Aorta (tissue), 5 donors: ENCODE results near the gene ZNF836. TPM values are rescaled to one million over a fixed set of nuclear protein-coding genes. Genes with fewer than 3 reads are reported as not detected.
"Not testable (repeated sequence)": the region's sequence is repeated elsewhere in the genome, so short reads cannot be mapped to it uniquely, and the experiment has no call there.

Experiments
- ATAC-seq: fragments of 200-7000 bp; cut with Tn5 transposase; one replicate; pipeline ENCODE4 v1.9.1; 2022; ENCODE audit warnings: moderate library complexity; ENCODE audit not compliant: low FRiP score
- DNase-seq, 2 donors: peaks; one replicate each; pipeline ENCODE4 v3.0.0-alpha.2; 2020
- H3K27ac ChIP-seq, 2 donors: one replicate each; pipeline ENCODE4 v1.5.1; 2013; ENCODE audit warnings: low read length in 2 of 2, mild to moderate bottlenecking in 2 of 2, moderate library complexity in 2 of 2, control low read depth in 1 of 2, inconsistent platforms in 1 of 2, low read depth in 1 of 2
- H3K27me3 ChIP-seq, 2 donors: one replicate each; pipeline ENCODE4 v1.6.1; 2013; ENCODE audit warnings: control low read depth in 1 of 2, low read length in 1 of 2, mild to moderate bottlenecking in 1 of 2, moderate library complexity in 1 of 2; ENCODE audit not compliant: insufficient read depth in 2 of 2, control insufficient read depth in 1 of 2
- H3K36me3 ChIP-seq, 2 donors: one replicate each; pipeline ENCODE4 v1.6.1; 2013; ENCODE audit warnings: control low read depth in 1 of 2, low read length in 1 of 2, mild to moderate bottlenecking in 1 of 2; ENCODE audit not compliant: insufficient read depth in 2 of 2, control insufficient read depth in 1 of 2
- H3K4me1 ChIP-seq, 2 donors: one replicate each; pipeline ENCODE4 v1.6.1; 2013; ENCODE audit warnings: low read length in 2 of 2, control low read depth in 1 of 2, mild to moderate bottlenecking in 1 of 2, moderate library complexity in 1 of 2; ENCODE audit not compliant: insufficient read depth in 2 of 2, control insufficient read depth in 1 of 2
- H3K4me3 ChIP-seq, 2 donors: one replicate each; pipeline ENCODE4 v1.5.1; 2013; ENCODE audit warnings: low read length in 2 of 2, control low read depth in 1 of 2, mild to moderate bottlenecking in 1 of 2
- H3K9me3 ChIP-seq: one replicate; pipeline ENCODE4 v1.6.1; 2013; ENCODE audit warnings: mild to moderate bottlenecking, low read length; ENCODE audit not compliant: control insufficient read depth
- WGBS, 2 donors: extraction: QIAGEN DNeasy Blood & Tissue Kit; methylation state at CpG; one replicate each; pipeline ENCODE4 v1.1.7; 2013; 5-methylcytosine and 5-hydroxymethylcytosine counted together
- intact Hi-C, 2 donors: fragments of 100-400 bp; cut with DNase I; formaldehyde crosslinking; loops; one replicate each; pipeline versions ENCODE4 v1.14.2 to v1.15.0; 2022
- polyA plus RNA-seq, 2 donors: library from polyadenylated mRNA; stranded (reverse); fragments of 200-250 nt; gene quantifications; one replicate each; pipeline ENCODE4 v1.2.3, GENCODE V29; 2013
- total RNA-seq, 2 donors: library from RNA; stranded (reverse); fragmentation: NEBNext Ultra II Directional; extraction: Animal tissue kit (Norgen Biotek cat#: 25700); gene quantifications; one replicate each; pipeline ENCODE4 v1.2.1, GENCODE V29; 2021
- donor health status: healthy with polysubstance abuse.
- donor health status: Bipolar disorder and iron deficiency.
- donor health status: DM: no; HTN: no; CAD: no.
- donor health status: DM: no; HTN: no; CAD: no.
- donor health status: DM: yes; HTN: yes; CAD: no.

ZNF836 gene
- total and polyA plus RNA-seq, 4 donors: 1.5 to 20.3 (median 10.0) TPM

DNA sequence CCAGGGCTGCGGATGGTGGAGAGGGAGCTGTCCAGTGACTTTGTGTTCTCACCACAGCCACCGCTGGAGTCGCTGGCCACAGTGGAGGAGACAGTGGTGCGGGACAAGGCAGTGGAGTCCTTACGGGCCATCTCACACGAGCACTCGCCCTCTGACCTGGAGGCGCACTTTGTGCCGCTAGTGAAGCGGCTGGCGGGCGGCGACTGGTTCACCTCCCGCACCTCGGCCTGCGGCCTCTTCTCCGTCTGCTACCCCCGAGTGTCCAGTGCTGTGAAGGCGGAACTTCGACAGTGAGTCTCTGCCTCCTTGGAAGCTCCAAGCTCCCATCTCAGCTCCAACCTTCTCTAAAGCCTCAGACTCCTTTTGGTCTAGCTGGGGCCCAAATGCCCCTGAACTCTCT lies 39.8 kb upstream of the ZNF836 start:
- no peak for ATAC-seq
- intact Hi-C loops: no loop called here
- H3K27me3 ChIP-seq: no peaks in the 10 kb centered on the region
- H3K9me3 ChIP-seq: no peaks in the 10 kb centered on the region
- WGBS, 2 donors: 93 to 94% methylated on average over 20 of the region's 20 CpGs
- no peak overlapping the region for H3K4me3 ChIP-seq
- no peak overlapping the region for H3K27ac ChIP-seq
- peaks cover 12 to 17% of the 10 kb centered on the region in 2 donors for H3K36me3 ChIP-seq
- DNase-seq: peak in 1 of 2 donors; percentile 38
- H3K4me1 ChIP-seq: no peaks in the 10 kb centered on the region

DNA sequence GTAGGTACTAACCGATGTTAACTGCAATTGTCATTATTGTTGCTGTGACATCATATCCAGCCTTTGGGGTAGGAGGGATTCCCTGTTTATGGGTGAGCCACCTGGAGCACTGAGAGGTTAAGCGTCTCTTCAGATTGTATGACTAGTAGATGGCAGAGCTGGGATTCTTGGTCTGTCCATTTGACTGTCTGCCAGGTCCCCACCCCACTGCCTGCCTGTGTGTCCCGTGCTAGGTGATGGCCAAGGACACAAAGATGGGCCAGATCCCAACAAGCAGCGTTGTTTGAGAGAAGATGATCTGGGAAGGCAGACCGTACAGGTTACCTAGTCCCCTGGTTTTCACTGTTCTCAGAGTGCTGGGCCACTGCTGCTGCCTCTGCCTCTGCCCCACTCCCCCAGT lies 35.1 kb upstream of the ZNF836 start:
- Histone ChIP-seq H3K36me3 (peaks cover 3 to 11% of the 10 kb centered on the region in 2 donors), H3K9me3 (no peaks in the 10 kb centered on the region), H3K27ac (no peak overlapping the region), H3K27me3 (no peaks in the 10 kb centered on the region), H3K4me1 (no peaks in the 10 kb centered on the region), H3K4me3 (no peak overlapping the region)
- 80% methylated on average over 5 of the region's 5 CpGs for WGBS, 2 donors
- DNase-seq: peak in 1 of 2 donors; percentile 39
- no peak for ATAC-seq
- intact Hi-C loops: no loop called here

DNA sequence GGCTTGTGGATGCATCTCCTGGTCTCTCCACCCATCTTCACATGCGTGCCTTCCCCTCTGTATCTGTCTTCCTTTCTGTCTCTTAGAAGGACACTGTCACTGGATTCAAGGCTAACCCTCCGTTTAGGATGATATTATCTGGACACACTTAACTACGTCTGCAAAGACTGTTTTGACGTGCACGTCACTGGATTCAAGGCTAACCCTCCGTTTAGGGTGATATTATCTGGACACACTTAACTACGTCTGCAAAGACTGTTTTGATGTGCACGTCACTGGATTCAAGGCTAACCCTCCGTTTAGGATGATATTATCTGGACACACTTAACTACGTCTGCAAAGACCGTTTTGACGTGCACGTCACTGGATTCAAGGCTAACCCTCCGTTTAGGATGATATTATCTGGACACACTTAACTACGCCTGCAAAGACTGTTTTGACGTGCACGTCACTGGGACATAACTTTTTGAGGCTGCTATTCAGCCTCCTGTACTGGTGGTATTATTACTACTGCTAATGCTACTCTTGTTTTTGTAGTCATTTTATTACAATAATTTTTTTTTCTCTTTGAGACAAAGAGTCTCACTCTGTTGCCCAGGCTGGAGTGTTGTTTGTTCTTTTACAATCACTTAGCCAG lies 29.5 kb upstream of the ZNF836 start:
- DNase-seq: peak in 1 of 2 donors; percentile 5
- not testable (repeated sequence) for H3K4me3 ChIP-seq, H3K27me3 ChIP-seq, H3K36me3 ChIP-seq, H3K4me1 ChIP-seq, ATAC-seq, H3K9me3 ChIP-seq
- H3K27ac ChIP-seq: peak overlapping the region; percentile 3 to 92
- intact Hi-C loops: loop anchor here in 1 of 2 donors (2.0 kb wide), 1 partner anchor 30 kb away; the partner anchor contains the start of gene ZNF836
- 67 to 68% methylated on average over 17 of the region's 17 CpGs for WGBS, 2 donors

DNA sequence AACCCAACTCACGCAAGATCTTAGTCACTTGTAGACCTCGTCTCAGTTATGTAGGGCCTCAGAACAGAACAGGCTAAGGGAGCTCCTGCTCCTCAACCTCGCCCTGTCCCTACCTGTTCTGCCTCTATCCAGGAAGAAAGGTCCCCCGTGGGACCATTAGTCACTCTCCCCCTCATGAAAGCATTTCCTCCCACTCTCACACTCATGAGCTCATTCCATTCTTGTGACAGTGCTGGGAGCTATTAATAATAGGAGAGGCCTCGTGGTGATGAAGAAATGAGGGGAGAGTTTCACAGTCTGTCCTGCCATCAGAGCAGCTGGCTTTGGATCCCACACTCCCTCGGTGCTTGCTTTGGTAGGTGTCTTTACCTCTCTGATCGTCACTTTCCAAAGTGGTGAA lies 28.6 kb upstream of the ZNF836 start:
- intact Hi-C loops: loop anchor here in 1 of 2 donors (2.0 kb wide), 1 partner anchor 29 kb away; the partner anchor contains the start of gene ZNF836

DNA sequence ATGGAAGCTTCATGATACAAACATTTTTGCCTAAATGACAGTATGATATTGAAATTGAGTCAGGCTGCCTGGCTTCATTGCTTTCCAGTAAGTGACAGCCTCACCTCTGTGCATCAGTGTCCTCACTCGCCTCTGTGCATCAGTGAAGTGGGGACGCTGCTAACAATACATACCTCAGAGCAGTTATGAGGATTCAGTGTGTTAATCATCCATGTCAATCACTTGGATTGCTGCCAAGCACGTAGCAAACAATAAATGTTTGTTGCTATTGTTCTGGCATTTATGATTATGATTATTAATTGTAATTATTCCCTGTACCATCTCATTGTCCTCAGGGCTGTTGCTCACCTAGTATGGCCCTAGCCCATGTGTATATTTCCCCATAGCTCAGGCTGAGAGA lies 27.3 kb upstream of the ZNF836 start:
- Histone ChIP-seq H3K27ac (peak overlapping the region in 1 of 2 donors; percentile 32), H3K4me1 (peaks cover 0 to 5% of the 10 kb centered on the region in 2 donors), H3K4me3 (no peak overlapping the region), H3K36me3 (peaks cover 4 to 5% of the 10 kb centered on the region in 2 donors), H3K27me3 (no peaks in the 10 kb centered on the region), H3K9me3 (no peaks in the 10 kb centered on the region)
- intact Hi-C loops: no loop called here
- ATAC-seq: no peak
- WGBS, 2 donors: 55% methylated on average over 3 of the region's 3 CpGs
- no peak for DNase-seq

More for the DNA sequence above, 28.6 kb upstream of the ZNF836 start:
- WGBS, 2 donors: 15 to 17% methylated on average over 7 of the region's 7 CpGs
- H3K27ac ChIP-seq: peak overlapping the region; percentile 44 to 92
- H3K27me3 ChIP-seq: no peaks in the 10 kb centered on the region
- H3K4me3 ChIP-seq: no peak overlapping the region
- no peaks in the 10 kb centered on the region for H3K9me3 ChIP-seq
- peaks cover 4 to 5% of the 10 kb centered on the region in 2 donors for H3K36me3 ChIP-seq
- H3K4me1 ChIP-seq: peaks cover 0 to 5% of the 10 kb centered on the region in 2 donors
- peak; percentile 55 to 76 for DNase-seq
- peak; percentile 86 for ATAC-seq

DNA sequence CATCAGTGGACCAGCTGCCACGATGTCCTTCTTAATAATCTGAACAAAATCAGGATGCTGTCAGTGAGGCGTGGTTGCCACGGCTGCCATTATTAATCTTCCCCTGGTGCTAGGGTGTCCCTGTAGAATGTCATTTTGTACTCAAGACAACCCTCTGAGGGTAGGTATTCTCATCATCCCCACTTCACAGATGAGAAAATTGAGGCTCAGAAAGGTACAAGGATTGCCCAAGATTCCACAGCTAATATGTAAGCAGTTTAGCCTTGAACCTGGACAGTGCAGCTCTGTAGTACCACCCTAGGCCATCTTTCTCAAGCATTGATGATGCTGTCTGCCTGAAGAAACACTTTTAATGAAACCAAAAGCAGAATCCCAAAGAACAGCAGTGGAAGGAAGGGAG lies 26.5 kb upstream of the ZNF836 start:
- no peak for DNase-seq
- Histone ChIP-seq H3K36me3 (peaks cover under 1 to 5% of the 10 kb centered on the region in 2 donors), H3K27ac (no peak overlapping the region), H3K9me3 (no peaks in the 10 kb centered on the region), H3K4me1 (peaks cover 0 to 5% of the 10 kb centered on the region in 2 donors), H3K4me3 (no peak overlapping the region), H3K27me3 (no peaks in the 10 kb centered on the region)
- 73 to 82% methylated on average over 3 of the region's 3 CpGs for WGBS, 2 donors
- no peak for ATAC-seq
- intact Hi-C loops: no loop called here

DNA sequence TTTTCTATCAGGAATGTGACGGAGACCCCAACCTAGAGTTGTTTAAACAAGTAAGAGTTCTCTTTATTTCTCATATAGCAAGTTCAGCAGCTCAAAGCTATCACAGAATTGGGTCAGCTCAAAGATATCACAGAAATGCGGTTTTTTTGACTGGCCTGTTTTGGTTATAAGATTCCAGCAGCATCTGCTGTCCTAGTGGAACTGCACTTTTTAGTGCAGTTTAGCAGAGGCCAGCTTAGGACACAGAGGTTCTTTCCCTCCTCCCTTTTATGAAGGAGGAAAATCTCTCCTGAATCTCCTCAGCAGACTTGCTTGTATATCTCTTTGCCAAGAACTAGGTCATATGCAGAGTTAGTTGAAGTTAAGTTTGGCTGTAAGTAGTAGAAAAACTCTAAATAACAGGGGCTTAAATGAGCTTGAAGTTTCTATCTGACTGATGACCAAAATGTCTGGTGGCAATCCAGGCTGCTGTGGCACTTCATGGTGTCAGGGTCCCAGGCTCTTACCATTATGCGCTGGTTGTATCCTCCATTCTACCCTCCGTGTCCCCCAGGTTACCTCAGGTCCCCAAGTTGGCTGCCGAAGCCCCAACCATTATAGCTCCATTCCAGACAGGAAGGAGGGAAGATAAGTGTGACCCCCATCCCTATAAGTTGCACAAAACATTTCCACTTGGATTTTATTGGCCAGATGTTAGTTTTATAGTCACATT lies 25.0 kb upstream of the ZNF836 start:
- H3K4me3 ChIP-seq: no peak overlapping the region
- 76 to 78% methylated on average over 5 of the region's 5 CpGs for WGBS, 2 donors
- no peak for ATAC-seq
- no peak overlapping the region for H3K27ac ChIP-seq
- intact Hi-C loops: no loop called here
- peaks cover 0 to 5% of the 10 kb centered on the region in 2 donors for H3K36me3 ChIP-seq
- H3K4me1 ChIP-seq: peaks cover 4 to 5% of the 10 kb centered on the region in 2 donors
- no peak for DNase-seq
- no peaks in the 10 kb centered on the region for H3K9me3 ChIP-seq
- H3K27me3 ChIP-seq: no peaks in the 10 kb centered on the region

DNA sequence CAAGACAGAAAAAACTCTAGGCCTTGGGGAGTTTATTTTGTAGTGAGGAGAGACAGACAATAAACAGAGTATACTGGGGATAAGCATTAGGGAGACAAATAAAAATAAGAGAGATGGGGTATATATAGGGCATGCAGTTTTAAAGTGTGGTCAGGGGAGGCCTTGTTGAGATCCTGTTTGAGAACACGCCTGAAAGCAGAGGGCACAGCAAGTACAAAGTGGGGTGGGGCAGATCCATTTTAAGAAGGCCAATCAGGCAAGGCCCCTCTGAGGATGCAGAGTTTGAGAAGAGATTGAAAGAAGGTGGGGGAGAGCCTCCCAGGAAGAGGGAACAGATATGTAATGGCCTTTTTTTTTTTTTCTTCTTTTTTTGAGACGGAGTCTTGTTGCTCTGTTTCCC lies 20.5 kb upstream of the ZNF836 start:
- no peak for ATAC-seq
- Histone ChIP-seq H3K27me3 (no peaks in the 10 kb centered on the region), H3K36me3 (peaks cover 0 to 5% of the 10 kb centered on the region in 2 donors), H3K4me3 (peak overlapping the region in 1 of 2 donors; percentile 70), H3K4me1 (peaks cover 2 to 12% of the 10 kb centered on the region in 2 donors), H3K9me3 (no peaks in the 10 kb centered on the region), H3K27ac (no peak overlapping the region)
- 17 to 24% methylated on average over 2 of the region's 2 CpGs for WGBS, 2 donors
- intact Hi-C loops: no loop called here
- DNase-seq: no peak
